NCI-H128 (cell line): ENCODE data around the gene ZBP1.

ENCODE experiments used
- DNase-seq: peaks from one replicate; lab custom pipeline; 2025; ENCODE audit not compliant: unreplicated experiment; lab: John Stamatoyannopoulos, UW

The ZBP1 gene

DNA sequence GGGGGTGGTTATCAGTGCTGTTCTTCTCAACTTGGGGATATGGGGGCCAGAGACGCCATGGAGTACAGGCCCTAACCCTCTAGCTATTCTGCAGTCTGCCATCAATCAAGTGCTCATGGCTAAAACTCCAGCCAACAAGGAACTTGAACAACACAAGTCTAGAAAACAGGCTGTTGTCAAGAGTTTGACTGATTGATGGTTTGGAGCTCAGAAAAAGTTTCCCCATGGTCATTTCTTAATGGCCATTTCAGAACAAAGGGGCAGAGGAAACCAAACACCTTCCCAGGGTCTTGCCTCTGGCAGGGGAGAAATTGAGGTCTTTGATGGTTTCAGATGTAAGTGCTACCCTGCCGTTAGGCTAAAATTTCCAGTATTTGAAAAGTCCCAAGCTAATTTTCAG is 44.2 kb downstream of the ZBP1 start:
- no peak for DNase-seq

DNA sequence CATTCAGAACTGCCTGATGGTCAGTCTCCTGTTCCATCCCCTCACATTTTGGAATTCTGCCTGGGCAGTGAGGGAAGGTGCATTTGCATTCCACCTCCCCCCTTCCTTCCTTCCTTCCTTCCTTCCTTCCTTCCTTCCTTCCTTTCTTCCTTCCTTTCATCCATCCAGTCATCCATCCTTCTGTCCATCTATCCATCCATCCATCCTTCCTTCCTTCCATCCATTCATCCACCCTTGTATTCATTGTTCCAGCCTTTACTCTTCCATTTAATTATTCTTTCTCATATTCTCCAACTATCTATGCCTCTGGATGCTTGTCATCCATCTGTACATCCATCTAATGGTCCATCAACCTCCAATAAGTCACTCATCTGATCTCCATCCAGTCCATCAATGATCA is 45.3 kb downstream of the ZBP1 start:
- no peak for DNase-seq

DNA sequence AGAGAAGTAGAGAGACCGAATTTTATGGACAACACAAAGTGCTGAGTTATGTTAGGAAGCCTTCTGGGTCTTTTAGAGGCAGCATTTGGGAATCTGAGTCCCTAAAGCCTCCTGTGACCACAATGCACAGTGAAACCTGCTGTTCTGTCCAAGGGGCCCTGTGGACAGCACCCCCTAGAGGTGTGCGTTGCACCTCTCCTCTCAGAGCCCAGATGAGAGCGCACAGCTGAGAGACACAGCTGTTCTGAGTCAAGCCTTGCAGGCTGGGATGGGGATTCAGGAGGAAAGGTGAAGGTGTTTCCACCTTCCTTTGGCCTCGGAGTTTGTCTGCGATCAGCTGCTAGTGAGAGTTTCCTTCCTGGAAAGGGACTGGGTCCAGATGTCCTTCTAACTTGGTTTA is 46.3 kb downstream of the ZBP1 start:
- no peak for DNase-seq

- no peak for DNase-seq
Measured at GRCh38 chr20:57573242-57573641, 47.0 kb downstream of the ZBP1 start.

DNA sequence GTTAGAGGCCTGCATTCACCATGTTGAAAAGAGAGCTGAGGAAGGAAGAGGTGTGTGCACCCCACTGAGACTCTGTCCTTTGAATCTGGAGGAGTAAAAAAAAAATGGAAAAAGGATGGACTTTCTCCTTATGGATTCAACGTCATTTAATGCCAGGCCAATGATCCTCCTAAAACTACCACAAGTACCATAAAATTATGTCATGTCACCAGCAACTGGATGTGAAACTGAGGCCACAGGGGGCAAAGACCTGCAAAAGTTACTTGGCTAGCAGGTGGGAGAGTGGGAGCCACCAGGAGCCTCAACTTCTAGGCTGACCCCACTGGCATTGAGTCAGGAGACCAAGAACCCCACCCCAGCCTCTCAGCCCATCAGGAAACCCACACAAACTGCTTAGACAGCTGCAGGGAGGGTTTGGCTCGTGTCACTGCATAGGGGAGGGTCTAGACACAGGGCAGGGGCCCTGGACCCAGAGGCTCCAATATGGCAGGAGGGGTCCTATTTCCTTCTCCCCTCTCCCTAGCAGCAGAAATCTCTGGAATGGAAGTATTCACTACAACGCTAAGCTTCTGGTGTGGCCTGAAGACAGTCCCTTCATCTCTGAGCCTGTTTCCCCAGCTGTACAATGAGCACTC is 48.3 kb downstream of the ZBP1 start:
- no peak for DNase-seq

DNA sequence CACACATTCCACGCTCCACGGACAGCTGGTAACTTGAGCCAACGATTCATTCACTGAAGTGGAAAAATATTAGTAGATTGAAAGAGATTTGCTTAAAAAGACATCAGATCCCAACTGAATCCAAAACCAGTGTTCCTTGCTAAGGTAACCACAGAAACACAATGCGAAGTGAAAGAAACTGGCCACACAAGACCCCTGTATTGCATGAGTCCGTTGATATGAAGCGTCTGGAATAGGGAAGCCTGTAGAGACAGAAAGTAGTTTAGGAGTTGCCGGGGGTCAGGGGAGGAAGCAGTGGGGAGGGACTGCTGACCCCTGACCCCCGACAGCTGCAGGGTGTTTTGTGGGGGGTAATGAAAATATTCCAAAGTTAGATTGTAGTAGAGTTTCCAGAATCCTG is 49.3 kb downstream of the ZBP1 start:
- DNase-seq, result no peak

GRCh38 chr20:57570145-57570850 is 49.9 kb downstream of the ZBP1 start:
- no peak for DNase-seq

DNA sequence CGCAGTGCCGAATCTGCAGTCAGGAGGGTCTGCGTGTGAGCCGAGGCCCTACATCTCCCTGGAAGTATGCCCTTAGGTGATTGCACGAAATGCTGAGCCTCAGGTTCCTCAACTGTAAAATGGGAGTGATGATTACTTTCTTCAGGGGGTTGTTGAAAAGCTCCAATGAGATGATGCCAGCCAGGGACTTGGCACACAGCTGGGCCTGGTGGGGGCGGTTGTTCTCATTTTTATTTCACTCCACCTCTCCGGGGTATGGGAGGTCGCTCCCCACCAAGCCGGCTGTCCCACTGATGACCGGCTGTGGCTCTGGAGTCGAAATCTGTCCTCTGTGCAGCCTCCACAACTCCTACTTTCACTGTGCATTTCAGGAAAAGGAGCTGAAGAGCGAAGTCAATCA is 51.3 kb downstream of the ZBP1 start:
- DNase-seq, result no peak

GRCh38 chr20:57568088-57568896 is 51.9 kb downstream of the ZBP1 start:
- DNase-seq, result no peak

DNA sequence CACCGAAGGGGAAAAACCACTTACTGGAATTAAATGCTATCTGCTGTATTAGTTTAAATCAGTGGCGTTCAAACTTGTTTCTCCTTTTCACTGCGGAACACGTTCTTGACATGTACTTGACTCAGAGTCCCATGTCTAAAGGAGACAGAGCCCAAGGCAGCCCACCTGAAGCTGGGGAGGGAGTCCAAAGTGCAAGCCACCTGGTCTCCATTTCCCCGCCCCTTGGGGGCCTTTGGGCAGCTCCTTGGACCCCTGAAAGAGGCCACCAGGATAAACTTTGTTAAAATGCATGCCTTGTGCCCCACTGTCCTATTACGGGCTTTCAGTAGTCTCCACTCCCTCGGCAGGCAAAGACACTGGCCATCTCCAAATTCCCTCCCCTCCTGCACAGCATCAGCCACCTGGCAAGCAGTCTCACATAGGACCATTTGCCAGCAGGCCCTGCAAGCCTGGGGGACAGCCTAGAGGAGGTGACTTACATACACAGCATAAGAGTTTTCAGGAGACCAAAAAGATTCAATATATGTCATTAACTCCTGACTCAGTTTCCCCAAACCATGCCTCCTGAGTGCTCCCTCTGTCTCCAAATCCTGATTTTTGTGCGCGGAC is 52.7 kb downstream of the ZBP1 start:
- DNase-seq, result no peak

GRCh38 chr20:57566803-57567459 is 53.3 kb downstream of the ZBP1 start:
- no peak for DNase-seq

DNA sequence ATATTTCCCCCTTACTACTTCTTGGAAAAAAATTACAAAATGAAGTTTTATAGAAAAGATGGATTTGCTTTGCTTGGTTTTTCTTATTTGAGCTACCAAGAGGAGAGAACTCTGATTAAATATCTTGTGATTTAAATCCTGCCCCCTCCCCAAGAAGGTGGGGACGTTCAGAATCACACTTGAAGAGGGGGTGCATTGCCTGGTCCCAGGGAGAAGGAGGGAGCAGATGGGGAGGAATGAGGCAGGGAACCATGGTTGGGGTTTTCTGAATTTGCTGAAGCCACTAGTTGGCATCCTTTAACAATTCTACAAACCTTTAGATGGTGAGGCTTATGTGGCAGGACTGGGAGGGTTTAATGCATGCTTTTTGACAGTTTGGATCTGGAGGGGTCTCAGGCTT is 53.8 kb downstream of the ZBP1 start:
- no peak for DNase-seq

GRCh38 chr20:57564951-57565642 is 55.1 kb downstream of the ZBP1 start:
- DNase-seq, result no peak

- no peak for DNase-seq
Measured at GRCh38 chr20:57564180-57564802, 55.9 kb downstream of the ZBP1 start.

DNA sequence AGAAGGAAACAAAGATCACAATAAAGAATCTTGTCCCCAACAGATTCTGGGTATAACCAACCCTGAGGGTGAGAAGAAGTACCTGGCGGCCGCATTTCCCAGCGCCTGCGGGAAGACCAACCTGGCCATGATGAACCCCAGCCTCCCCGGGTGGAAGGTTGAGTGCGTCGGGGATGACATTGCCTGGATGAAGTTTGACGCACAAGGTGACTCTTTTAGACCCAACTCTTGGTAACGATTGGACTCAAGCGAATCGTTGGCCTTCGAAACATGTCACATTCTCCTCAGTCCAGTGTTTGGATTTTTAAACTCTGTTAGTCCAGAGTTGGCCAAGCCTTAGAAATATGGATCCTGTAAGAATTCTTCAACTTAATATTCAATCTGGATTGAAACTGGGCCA is 56.7 kb downstream of the ZBP1 start:
- no peak for DNase-seq

GRCh38 chr20:57562541-57563465 is 57.4 kb downstream of the ZBP1 start:
- no peak for DNase-seq

DNA sequence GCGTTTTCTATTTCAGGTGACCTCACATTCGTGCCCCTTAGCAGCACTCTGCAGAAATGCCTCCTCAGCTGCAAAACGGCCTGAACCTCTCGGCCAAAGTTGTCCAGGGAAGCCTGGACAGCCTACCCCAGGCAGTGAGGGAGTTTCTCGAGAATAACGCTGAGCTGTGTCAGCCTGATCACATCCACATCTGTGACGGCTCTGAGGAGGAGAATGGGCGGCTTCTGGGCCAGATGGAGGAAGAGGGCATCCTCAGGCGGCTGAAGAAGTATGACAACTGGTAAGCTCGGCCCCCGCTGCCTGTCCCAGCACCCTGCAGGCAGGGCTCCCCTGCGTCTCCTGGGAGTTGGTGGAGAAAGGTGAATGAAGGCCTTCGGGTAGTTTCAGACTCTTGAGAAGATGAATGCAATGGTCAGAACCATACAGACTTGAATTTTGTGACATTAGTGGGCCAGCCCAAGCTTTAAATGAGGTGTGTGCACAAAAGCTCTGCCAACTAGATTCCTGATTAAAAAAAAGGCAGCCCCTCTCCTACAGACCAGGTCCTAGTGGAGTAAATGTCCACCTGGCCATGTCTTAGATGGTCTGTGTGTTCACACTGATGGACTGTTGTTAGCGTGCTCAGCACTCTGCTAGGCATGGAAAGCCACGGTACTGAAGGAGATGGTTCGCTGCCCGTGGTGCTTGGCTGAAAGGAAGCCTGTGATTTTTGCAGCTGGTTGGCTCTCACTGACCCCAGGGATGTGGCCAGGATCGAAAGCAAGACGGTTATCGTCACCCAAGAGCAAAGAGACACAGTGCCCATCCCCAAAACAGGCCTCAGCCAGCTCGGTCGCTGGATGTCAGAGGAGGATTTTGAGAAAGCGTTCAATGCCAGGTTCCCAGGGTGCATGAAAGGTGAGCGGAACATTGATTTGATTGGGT is 58.6 kb downstream of the ZBP1 start:
- DNase-seq, result no peak
